Measurements from ENCODE around the gene PRR36. TPM values are rescaled to one million over a fixed set of nuclear protein-coding genes. Genes with fewer than 3 reads are reported as not detected.
A peak's percentile ranks its signal among the peaks of the same experiment; 100 is the strongest.
"Not testable (repeated sequence)": the region's sequence is repeated elsewhere in the genome, so short reads cannot be mapped to it uniquely, and the experiment has no call there.

PRR36 gene
- 0.96 TPM for total RNA-seq (ENCODE audit: insufficient read depth, low replicate concordance)

DNA sequence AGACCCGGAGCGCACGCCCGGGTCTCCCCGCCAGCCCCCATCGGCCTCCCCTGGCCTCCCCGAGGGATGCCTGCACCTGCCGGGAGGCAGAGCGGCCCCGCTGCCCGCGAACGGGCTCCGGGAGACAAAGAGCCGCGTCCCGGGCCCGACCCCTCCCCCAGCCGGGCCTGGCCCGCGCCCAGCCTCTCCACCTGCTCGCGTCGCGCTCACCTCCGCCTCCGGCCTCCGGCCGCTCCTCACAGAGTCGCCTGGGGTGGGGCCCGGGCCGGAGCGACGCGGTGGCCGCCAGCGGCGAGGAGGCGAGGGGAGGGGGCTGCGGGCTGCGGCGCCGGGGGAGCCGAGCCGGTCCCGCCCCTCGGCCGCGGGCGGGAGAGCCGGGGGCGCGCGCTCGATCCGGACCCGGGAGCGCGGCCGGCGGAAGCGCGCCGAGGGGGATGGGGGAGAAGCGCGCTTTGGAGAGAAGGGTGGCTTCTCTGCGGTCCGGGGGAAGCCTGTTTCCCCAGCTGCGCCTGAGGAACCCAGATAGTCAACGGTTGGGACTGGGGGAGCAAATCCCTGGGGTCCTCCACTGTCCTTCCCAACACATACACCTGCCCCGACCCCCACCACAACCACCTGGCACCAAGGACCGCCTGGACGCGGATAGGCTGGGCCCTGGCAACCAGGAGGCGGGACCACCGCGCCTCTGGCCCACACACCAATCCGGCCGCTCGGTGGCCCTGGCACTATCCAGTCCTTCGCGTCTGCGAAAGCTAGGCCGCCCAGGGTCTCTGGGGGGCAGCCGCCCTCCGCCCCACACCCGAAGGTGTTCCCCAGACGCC, at the start of gene PRR36:
Gene PRR36, minus strand, starts transcription at position 315 of the 821 bp plus-strand sequence. CDS start 701 bp downstream, outside the sequence.
- no peak for DNase-seq (ENCODE audit: low spot score)

DNA sequence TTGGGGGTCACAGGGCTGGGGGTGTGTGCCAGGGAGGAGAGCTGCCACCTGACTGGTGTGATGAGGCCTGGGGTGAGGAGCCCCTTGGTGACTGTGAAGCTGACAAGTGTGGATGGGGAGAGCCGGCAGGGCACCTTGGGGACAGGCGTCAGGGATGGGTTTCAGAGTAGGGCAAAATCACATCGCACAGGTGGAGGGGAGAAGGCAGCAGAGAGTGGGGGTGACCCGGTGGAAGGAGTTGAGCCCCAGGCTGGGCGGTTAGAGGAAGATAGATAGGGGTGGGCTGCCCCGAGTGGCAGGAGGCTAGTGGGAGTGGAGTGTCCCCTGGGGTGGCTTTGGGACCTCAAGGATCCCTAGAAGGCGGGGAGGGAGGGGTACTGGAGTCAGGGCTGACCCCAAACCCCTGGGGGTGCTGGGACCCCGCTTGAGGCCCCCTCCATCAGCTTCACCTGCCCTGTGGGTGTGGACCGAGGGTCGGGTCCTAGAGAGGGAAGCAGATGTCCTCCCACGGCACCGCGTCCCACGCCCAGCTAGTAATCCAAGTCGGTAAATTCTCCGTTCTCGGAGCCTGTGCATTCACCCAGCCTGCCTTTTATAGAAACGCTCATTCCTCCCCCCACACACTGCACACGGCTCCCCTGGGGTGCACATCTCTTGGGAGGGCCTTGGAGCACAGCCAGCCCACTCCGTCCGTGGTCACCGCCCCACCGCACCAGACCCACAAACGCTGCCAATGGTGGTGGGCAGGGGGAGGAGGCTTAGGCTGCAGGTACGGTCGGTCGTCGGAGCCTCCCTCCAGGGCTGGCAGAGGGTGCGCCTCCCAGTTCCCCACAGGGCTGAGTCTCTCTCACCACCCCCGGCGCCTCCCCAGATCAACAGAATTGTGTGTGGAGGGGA, 49.4 kb upstream of the PRR36 start:
- DNase-seq (ENCODE audit: low spot score), result no peak

DNA sequence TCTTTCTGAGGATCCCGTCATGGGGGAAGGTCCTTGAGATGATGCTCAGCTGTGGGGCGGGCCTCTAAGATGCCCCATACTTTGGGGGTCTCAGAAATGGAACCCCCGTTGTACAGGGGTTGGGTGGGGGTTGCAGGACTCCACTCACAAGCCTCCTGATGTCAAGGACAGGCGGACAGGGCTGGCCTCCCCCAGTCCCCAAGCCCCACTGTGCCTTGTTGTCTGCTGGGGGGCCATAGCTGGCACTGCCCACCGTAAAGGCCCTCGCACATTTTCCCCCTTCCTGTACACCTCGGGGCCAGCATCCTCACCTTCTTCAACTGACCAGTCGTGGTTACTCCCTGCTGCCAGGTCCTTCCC, 48.6 kb upstream of the PRR36 start:
- DNase-seq (ENCODE audit: low spot score), result no peak

DNA sequence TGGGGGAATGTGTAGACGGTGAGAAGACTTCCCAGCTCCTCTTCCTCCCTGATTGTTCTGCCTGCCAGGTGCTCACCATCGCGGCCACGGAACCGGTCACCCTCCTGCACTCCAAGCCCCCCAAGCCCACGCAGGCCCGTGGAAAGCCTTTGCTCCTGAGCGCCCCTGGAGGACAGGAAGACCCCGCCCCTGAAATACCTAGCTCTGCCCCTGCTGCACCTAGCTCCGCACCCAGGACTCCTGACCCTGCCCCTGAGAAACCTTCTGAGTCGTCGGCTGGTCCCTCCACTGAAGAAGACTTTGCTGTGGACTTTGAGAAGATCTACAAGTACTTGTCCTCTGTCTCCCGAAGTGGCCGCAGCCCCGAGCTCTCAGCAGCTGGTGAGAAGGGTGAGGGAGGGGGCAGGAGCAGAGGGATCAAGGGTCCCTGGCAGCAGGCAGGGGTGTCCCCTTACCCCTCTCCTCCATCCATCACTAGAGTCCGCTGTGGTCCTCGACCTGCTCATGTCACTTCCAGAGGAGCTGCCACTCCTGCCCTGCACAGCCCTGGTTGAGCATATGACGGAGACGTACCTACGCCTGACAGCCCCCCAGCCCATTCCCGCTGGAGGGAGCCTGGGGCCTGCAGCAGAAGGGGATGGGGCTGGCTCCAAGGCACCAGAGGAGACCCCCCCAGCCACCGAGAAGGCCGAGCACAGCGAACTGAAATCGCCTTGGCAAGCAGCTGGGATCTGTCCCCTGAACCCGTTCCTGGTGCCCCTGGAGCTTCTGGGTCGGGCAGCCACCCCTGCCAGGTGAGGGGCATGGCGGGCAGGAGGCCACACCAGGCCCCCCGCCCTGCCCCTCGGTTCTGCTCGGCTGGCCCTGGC, 48.0 kb upstream of the PRR36 start:
- DNase-seq (ENCODE audit: low spot score), result no peak

DNA sequence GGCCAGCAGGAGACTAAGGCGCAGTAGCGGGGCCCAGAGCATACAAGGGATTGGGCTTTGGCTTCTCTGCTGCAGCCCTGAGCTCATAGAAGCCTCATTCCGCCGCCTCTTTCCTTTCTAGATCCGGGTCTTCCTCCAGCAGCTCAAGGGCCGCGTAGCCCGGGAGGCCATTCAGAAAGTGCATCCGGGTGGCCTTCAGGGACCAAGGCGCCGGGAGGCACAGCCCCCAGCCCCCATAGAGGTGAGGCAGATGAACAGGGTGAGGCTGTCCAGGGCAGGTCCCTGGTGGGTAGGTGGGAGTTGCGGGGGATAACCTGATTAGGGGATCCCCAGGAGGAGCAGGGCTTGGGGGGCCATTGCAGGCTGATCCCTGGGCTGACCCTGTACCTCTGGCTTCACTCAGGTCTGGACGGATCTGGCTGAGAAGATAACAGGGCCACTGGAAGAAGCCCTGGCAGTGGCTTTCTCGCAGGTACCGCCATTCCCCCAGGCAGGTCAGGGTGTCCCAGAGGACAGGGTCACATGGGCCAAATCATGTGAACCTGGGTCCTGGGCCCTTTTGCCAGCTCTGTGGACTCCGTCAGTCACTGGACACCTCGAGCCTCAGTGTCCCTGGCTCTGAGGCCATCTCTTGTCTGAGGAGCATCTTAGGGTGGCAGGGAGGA, 47.2 kb upstream of the PRR36 start:
- no peak for DNase-seq (ENCODE audit: low spot score)

DNA sequence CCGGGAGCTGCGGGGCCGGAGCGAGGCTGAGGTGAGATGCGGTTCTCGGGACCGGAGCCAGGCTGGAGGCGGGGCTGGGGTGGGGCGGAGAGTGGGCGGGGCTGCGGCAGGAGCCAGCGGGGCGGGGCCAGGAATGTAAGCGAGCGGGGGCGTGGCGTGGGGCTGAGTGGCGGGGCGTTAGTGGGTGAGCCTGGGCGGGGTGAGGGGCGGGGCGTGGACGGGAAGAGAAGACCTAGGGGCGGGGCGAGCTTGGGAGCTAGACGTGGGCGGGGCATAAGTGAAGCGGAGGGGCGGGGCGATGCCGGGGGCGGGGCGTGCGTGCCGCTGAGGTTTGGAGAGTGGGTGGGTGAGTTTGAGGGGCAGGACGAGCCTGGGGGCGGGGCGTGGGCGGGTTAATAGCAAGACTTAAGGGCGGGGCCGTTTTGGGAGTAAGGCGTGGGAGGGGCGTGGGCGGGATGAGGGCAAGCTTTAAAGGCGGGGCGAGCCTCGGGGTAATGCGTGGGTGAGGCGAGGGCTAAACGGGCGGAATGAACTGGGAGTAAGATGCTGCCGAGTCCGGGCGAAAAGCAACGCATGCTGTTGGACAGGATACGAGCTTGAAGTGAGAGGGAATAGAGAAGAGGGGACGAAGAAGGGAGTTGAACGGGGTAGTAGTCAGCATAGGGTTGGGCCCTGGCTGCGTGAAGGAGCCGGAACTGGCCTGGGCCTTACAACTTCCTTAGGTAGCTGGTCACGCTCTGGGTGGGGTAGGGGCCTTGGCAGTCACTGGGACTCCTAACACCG, 46.5 kb upstream of the PRR36 start:
- peak; percentile 98 for DNase-seq (ENCODE audit: low spot score)

DNA sequence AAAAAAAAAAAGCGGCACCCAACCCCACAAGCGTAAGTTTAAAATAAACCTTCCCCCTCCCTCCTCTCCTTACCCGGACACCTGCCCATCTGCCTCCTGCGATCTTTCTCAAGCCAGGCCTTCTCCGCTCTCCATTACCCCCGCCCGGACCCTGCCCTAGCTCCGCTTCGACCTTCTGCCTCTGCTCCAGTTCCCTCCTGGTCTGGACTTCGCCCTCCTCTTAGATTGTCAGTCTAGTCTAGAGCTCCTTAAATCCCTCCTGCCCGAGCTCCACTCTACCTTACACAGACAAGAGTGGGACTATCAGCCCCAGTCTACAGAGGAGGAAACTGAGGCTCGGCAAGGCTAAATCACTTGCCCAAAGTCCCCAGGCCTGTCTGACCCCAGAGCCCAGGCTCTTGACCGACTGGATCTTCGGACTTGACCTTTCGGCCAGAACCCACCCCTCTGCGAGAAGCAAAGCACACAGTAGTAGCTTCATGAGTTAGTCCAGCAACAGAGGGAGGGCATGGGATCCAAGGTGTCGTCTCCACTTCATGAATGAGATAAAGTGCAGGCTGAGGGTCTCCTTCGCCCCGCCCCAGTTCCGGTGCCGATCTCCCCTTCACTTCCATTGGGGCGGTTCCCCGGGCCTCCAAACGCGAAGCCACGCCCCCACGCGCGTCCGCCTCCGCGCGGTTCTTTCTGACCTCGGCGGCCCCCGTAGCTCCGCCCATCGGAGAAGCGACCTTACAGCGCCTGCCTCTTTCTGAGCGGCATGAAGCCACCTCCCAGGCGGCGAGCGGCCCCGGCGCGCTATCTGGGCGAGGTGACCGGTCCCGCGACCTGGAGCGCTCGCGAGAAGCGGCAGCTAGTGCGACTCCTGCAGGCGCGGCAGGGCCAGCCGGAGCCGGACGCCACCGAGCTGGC, 45.7 kb upstream of the PRR36 start, which contains the start of gene SNAPC2:
Gene SNAPC2, plus strand, starts transcription at position 729 of the 909 bp plus-strand sequence. Its CDS starts 29 bp downstream, at position 758.
- peak; percentile 96 for DNase-seq (ENCODE audit: low spot score)

DNA sequence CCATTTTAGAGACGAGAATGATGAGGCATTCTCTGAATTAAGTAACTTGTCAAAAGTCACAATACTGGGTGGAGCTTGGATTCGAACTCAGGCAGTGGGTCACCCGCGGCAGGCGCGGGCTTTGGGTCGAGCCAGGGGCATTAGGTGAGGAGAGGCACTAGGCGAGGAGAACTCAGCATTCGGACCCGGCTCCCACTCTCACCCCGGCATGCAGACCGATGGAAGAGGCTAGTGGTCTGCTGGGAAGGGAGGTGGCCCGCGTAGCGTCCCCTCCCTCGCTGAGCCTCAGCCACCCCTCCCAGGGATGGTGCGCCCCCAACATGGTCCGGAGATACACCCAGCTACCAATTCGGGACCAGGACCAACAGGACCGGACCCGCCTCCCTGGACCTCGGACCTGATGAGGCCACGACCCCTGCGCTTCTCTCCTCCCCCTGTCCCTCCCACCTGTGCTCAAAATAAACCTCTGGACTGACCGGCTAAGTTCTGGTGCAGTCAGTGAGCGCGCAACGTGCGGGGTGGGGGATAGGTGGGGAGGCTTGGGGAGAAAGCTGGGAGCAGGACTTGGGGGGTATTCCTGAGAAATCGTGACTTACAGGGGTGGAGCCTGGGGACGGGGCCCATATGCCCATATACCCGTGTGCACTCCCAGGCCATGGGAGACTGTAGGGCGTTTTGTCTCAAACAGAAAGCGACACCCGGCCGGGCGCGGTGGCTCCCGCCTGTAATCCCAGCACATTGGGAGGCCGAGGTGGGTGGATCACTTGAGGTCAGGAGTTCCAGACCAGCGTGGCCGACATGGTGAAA, 44.6 kb upstream of the PRR36 start:
- no peak for DNase-seq (ENCODE audit: low spot score)

DNA sequence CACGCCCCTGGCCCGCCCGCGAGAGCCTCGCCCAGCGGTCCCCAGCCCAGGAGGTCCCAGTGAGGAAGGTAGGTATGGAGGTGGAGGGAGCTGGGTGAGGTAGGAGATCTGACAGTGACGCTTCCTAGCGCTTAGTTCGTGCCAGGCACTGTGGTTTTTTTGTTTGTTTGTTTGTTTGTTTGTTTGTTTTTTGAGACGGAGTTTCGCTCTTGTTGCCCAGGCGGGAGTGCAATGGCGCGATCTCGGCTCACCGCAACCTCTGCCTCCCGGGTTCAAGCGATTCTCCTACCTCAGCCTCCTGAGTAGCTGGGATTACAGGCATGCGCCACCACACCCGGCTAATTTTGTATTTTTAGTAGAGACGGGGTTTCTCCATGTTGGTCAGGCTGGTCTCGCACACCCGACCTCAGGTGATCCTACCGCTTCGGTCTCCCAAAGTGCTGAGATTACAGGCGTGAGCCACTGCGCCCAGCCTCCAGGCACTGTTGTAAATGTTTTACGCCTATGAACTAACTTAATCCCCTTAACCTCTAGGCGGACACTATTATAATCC, 43.9 kb upstream of the PRR36 start:
- not testable (repeated sequence) for DNase-seq (ENCODE audit: low spot score)

DNA sequence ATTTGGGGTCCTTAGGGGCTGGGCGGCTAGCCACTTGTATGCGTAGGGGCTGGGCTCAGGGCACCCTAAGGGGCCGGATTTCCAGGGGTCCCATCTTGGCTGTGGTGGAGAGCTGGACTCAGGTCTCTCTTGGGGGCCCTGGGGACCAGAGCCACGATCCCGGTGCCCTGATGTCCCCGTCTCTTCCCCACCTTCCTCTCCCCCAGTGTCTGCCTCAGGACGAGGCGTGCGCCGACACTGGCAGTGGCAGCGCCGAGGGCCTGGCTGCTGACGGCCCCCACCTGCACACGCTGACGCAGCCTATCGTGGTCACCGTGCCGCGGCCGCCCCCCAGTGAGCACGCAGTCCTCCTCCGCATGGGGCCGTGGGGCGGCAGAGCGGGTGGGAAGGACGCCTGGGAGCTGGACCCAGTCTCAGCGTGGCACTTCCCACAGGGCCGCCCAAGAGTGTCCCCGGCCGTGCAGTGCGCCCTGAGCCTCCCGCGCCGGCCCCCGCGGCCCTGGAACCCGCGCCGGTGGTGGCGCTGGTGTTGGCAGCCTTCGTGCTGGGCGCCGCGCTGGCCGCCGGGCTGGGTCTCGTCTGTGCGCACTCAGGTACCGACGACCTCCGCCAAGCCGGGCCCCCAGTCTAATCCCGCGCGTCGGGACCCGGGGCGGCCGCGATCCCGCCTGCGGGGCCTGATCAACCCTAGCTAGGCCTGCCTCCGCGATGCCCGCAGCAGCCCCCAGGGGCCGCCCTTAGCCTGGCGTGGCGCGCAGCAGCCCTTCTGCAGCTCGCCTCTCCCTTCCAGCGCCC, 43.3 kb upstream of the PRR36 start:
- DNase-seq (ENCODE audit: low spot score), result no peak

DNA sequence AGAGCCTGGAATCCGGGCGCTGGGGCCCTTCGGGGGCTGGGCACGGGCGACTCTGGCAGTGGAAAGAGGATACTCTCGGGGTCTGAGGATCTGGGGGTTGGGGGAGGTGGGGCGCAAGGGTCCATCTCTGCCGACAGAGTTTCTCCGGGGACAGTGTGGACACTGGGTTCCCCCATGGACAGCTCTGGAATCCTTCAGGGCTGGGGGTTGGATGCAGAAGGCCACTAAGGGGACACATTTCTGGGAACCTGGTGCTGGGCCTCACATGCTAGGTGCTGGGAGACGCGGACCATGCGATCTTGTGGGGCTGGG, 42.7 kb upstream of the PRR36 start:
- DNase-seq (ENCODE audit: low spot score), result no peak

DNA sequence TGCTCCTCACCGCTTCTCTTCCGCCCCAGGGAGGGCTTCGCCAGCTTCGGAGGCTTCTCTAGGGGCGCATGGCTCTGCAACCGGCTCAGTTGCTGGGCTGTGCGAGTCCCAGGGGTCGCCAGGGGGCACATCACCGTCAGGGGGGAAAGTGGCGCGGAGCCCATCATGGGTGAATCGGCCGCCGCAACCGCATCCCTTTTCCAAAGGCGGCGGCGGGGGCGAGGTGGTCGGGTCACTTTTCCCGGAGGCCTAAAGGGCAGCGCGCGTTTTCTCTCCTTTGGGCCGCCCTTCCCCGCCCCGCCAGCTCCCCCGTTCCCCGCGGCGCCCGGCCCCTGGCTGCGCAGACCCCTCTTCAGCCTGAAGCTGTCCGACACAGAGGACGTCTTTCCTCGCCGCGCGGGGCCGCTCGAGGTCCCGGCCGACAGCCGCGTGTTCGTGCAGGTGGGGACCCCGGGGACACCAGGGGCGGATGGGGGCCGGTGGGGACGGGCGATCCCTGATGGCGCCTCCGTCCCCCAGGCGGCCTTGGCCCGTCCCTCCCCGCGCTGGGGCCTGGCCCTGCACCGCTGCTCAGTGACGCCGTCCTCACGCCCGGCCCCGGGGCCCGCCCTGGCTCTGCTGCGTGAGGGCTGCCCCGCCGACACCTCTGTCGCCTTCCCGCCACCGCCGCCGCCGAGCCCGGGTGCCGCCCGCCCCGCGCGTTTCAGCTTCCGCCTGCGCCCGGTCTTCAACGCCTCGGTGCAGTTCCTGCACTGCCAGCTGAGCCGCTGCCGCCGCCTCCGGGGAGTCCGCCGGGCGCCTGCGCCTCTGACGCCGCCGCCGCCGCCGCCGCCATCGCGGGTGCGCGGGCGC, 42.1 kb upstream of the PRR36 start:
- no peak for DNase-seq (ENCODE audit: low spot score)

DNA sequence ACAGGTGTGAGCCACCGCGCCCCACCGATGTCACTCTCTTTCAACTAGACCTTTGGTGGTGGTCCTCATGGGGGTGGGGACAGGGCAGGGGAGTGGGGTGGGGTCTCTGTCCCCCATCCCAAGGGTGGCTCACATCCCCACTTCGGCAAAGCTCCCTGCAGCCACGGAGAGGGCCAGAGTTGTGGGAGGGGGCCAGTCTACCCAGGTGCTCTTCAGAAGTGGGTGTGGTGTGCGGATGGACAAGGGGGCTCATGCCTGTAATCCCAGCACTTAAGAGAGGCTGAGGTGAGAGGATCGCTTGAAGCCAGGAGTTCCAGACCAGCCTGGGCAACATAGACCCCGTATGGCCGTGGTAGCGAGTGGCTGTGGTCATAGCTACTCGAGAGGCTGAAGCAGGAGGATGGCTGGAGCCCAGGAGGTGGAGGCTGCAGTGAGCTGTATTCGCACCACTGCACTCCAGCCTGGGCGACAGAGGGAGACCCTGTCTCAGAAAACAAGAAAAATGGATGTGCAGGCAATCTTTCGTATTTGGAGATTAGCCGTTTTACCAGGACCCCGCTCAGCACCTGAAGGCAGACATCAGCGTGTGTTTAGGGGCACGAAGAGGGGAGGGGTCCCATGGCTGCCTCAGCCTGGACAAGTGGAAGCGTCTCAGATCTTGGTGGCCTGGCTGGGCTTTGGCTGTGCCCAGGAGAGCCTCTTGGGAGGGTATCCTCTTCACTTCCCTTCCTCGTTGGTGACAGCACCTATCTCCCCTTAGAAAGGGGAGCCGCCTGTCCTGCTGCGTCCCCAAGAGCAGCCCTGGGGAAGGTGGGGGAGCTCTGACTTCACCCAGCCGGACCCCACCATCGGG, 41.3 kb upstream of the PRR36 start:
- DNase-seq (ENCODE audit: low spot score), result no peak

DNA sequence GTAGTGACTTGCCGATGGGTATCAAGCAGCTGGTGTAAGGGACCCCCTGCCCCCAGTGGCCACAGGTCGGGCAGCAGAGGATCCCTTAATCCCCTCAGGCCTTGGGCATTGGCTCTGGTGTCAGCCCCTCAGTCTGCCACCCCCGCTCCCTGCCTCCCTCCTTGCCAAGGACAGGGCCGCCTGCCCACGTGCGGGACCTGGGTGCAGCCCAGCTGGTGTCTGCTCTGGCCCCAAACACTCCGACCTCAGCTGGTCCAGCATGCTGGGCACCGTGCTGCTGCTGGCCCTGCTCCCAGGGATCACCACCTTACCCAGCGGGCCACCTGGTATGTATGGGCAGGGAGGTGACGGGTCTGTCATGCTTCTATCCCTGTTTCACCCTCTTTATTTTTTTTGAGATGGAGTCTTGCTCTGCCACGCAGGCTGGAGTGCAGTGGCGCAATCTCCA, 40.4 kb upstream of the PRR36 start, which contains the start of gene TGFBR3L:
Gene TGFBR3L, plus strand, starts transcription at position 233 of the 448 bp plus-strand sequence.
- no peak for DNase-seq (ENCODE audit: low spot score)

DNA sequence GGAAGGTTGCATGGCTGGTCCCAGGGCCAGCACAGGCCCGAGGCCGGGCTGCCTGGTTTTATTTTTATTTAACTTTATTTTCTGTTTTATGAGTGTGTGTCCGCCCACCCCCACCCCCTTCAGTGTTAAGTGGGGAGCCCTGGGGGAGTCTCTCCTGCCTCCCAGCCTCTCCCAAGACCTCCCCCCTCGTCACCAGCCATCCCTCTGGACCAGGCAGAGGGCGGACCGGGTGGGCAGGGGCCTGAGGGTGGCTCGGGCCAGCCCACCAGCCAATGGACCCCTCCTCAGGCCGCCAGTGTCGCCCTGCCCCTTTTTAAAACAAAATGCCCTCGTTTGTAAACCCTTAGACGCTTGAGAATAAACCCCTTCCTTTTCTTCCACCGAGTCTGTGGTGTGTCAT, 39.9 kb upstream of the PRR36 start:
- DNase-seq (ENCODE audit: low spot score), result no peak

All from umbilical cord (tissue), 2 donors.